Right kidney (tissue), 1 donor: ENCODE data around the gene MUC4.
"Not testable (repeated sequence)": the region's sequence is repeated elsewhere in the genome, so short reads cannot be mapped to it uniquely, and the experiment has no call there.

Experiments
- DNase-seq: peaks from one replicate; pipeline ENCODE4 v3.0.0-alpha.2; 2016

The MUC4 gene

GRCh38 chr3:195736866-195737490 lies 74.8 kb downstream of the MUC4 start:
- DNase-seq, result no peak

- no peak for DNase-seq
These were observed 76.6 kb downstream of the MUC4 start for GRCh38 chr3:195735036-195735695.

- no peak for DNase-seq
These were observed 78.8 kb downstream of the MUC4 start for GRCh38 chr3:195732940-195733339.

GRCh38 chr3:195731356-195731905 lies 80.3 kb downstream of the MUC4 start:
- DNase-seq, result no peak

GRCh38 chr3:195729476-195730251 lies 82.1 kb downstream of the MUC4 start:
- DNase-seq, result no peak

- DNase-seq, result not testable (repeated sequence)
These were observed 82.9 kb downstream of the MUC4 start for GRCh38 chr3:195728789-195729188.

- no peak for DNase-seq
These were observed 84.0 kb downstream of the MUC4 start for GRCh38 chr3:195727606-195728195.

GRCh38 chr3:195725916-195726740 lies 85.6 kb downstream of the MUC4 start:
- DNase-seq, result not testable (repeated sequence)

GRCh38 chr3:195724363-195724762 lies 87.4 kb downstream of the MUC4 start:
- not testable (repeated sequence) for DNase-seq

GRCh38 chr3:195722996-195723345 lies 88.8 kb downstream of the MUC4 start:
- not testable (repeated sequence) for DNase-seq

GRCh38 chr3:195722139-195722995 lies 89.4 kb downstream of the MUC4 start:
- peak; percentile 10 for DNase-seq

- DNase-seq, result peak; percentile 72
These were observed 90.8 kb downstream of the MUC4 start, which contains the start of gene MUC20 for GRCh38 chr3:195720831-195721506. Gene MUC20 (plus strand): TSS chr3:195720978. CDS start chr3:195721008, 30 bp downstream.

- peak; percentile 15 for DNase-seq
These were observed 92.0 kb downstream of the MUC4 start for GRCh38 chr3:195719514-195720254.

- DNase-seq, result peak; percentile 26
These were observed 93.2 kb downstream of the MUC4 start for GRCh38 chr3:195718477-195718984.

- peak; percentile 9 for DNase-seq
These were observed 93.8 kb downstream of the MUC4 start for GRCh38 chr3:195717852-195718476.

- DNase-seq, result peak; percentile 2
These were observed 94.3 kb downstream of the MUC4 start for GRCh38 chr3:195717416-195717815.

GRCh38 chr3:195715583-195716266 lies 96.0 kb downstream of the MUC4 start:
- DNase-seq, result peak; percentile 0

- no peak for DNase-seq
These were observed 96.6 kb downstream of the MUC4 start for GRCh38 chr3:195715134-195715533.
